A549 (cell line): ENCODE measurements around the gene COPS9. TPM values are rescaled to one million over a fixed set of nuclear protein-coding genes. Genes with fewer than 3 reads are reported as not detected.

Source experiments
- polyA plus RNA-seq, 4 experiments: library from polyadenylated mRNA; depleted of rRNA in 3 of 4; stranded (reverse); fragments of >200 nt; fragmentation: RNase III in 1 of 4; extraction: RNeasy Plus Mini Kit Qiagen cat#74134 plus additional on column Dnase treatment in 1 of 4; gene quantifications; 2 replicates in 3 of 4; 3 replicates in 1 of 4; pipeline ENCODE4 v1.2.3, GENCODE V29; 2011 to 2017

COPS9 gene
- polyA plus RNA-seq, 2 of the 4 experiments (the other 2 are of a cell fraction) = 321 to 356 TPM

Other genes with a start within 250 kb of the COPS9 start
- 118 and 131 TPM in 2 replicates for gene NDUFA10, start 111.0 kb downstream of the COPS9 start, polyA plus RNA-seq (2011; rRNA removed)
- 134 to 148 TPM (median 137 TPM) in 3 replicates for gene NDUFA10, start 111.0 kb downstream of the COPS9 start, polyA plus RNA-seq (2017; fragmentation: RNase III; extraction: RNeasy Plus Mini Kit Qiagen cat#74134 plus additional on column Dnase treatment)
- gene OR6B2, start 105.9 kb downstream of the COPS9 start, polyA plus RNA-seq (2011; rRNA removed) = not detected in 2 replicates
- gene OR6B2, start 105.9 kb downstream of the COPS9 start, polyA plus RNA-seq (2017; fragmentation: RNase III; extraction: RNeasy Plus Mini Kit Qiagen cat#74134 plus additional on column Dnase treatment) = not detected in 3 replicates
- not detected in 2 replicates for gene OR6B3, start 82.8 kb downstream of the COPS9 start, polyA plus RNA-seq (2011; rRNA removed)
- not detected in 3 replicates for gene OR6B3, start 82.8 kb downstream of the COPS9 start, polyA plus RNA-seq (2017; fragmentation: RNase III; extraction: RNeasy Plus Mini Kit Qiagen cat#74134 plus additional on column Dnase treatment)
- gene OTOS, start 4.4 kb upstream of the COPS9 start, polyA plus RNA-seq (2011; rRNA removed) = not detected in 2 replicates
- gene OTOS, start 4.4 kb upstream of the COPS9 start, polyA plus RNA-seq (2017; fragmentation: RNase III; extraction: RNeasy Plus Mini Kit Qiagen cat#74134 plus additional on column Dnase treatment) = not detected in 3 replicates